Liver (tissue), 3 donors: ENCODE measurements around the gene OR1F1.

Source experiments
- EGR1 ChIP-seq, 2 donors: IDR thresholded peaks; 2 replicates each; pipeline ENCODE4 v1.6.1; 2016 to 2018; ENCODE audit warnings: antibody characterized with exemption in 2 of 2, low read depth in 2 of 2
- GABPA ChIP-seq, 2 donors: IDR thresholded peaks in 1 of 2; conservative IDR thresholded peaks in 1 of 2; 2 replicates each; pipeline ENCODE4 v1.6.1; 2016; ENCODE audit warnings: antibody characterized with exemption in 2 of 2, mild to moderate bottlenecking in 1 of 2, moderate library complexity in 1 of 2
- RAD21 ChIP-seq, 2 donors: IDR thresholded peaks; 2 replicates each; pipeline ENCODE4 v1.6.1; 2016; ENCODE audit warnings: antibody characterized with exemption in 2 of 2, mild to moderate bottlenecking in 2 of 2
- SP1 ChIP-seq: IDR thresholded peaks from 2 replicates; pipeline ENCODE4 v1.6.1; 2018; ENCODE audit warnings: antibody characterized with exemption, mild to moderate bottlenecking
- YY1 ChIP-seq: IDR thresholded peaks from 2 replicates; pipeline ENCODE4 v1.6.1; 2016; ENCODE audit warnings: antibody characterized with exemption, mild to moderate bottlenecking
- TF ChIP-seq, protein P1 (sequence below): fragments of 150-350 bp; IDR thresholded peaks from 2 replicates; pipeline ENCODE4 v1.5.1; 2017; ENCODE audit warnings: improper control_type of control experiment, low read depth, low read length; ENCODE audit not compliant: missing input control
- TF ChIP-seq, protein P2 (sequence below): IDR thresholded peaks from 2 replicates; pipeline ENCODE4 v1.6.1; 2016; ENCODE audit warnings: antibody characterized with exemption
- TF ChIP-seq, protein P3 (sequence below): IDR thresholded peaks from 2 replicates; pipeline ENCODE4 v1.6.1; 2016; ENCODE audit warnings: antibody characterized with exemption, mild to moderate bottlenecking
- donor health status: healthy.
- donor health status: healthy.

DNA sequence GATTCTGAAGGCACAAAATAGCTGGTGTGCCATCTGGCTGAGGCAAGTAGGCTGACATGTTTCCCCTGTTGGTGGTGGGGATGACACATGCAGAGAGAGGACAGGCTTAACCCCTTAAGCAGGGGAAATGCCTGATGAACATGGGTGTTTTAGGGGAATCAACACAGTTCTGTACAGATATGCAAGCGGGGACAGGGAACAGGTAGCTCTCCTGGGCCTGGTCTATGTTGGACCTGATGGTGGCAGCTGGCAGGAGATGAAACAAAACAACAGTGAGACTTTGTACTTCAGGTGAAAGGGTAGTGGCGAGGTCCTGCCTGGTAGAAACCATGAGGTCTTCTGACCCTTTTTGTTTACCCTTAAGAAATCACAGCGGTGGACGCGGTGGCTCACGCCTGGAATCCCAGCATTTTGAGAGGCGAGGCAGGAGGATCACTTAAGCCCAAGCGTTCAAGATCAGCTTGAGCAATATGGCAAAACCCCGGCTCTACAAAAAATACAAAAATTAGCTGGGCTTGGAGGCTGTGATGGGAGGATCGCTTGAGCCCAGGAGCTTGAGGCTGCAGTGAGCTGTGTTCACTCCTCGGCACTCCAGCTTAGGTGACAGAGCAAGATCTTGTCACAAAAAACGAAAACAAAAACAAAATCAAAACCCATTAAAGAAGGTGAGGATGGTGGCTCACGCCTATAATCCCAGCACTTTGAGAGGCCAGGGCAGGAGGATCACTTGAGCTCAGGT is 10.5 kb downstream of the OR1F1 start:
- TF ChIP-seq, protein P1, sequence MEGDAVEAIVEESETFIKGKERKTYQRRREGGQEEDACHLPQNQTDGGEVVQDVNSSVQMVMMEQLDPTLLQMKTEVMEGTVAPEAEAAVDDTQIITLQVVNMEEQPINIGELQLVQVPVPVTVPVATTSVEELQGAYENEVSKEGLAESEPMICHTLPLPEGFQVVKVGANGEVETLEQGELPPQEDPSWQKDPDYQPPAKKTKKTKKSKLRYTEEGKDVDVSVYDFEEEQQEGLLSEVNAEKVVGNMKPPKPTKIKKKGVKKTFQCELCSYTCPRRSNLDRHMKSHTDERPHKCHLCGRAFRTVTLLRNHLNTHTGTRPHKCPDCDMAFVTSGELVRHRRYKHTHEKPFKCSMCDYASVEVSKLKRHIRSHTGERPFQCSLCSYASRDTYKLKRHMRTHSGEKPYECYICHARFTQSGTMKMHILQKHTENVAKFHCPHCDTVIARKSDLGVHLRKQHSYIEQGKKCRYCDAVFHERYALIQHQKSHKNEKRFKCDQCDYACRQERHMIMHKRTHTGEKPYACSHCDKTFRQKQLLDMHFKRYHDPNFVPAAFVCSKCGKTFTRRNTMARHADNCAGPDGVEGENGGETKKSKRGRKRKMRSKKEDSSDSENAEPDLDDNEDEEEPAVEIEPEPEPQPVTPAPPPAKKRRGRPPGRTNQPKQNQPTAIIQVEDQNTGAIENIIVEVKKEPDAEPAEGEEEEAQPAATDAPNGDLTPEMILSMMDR: no peak
- TF ChIP-seq SP1 (no peak), YY1 (no peak), GABPA (IDR thresholded peaks at IDR 0.05 in 1 of 2, conservative IDR thresholded peaks at IDR 0.05 in 1 of 2) (no peak), RAD21 (IDR thresholded peaks at IDR 0.05) (no peak), EGR1 (IDR thresholded peaks at IDR 0.05; ENCODE audit: low read depth in 2 of 2) (no peak)
- TF ChIP-seq, protein P2, sequence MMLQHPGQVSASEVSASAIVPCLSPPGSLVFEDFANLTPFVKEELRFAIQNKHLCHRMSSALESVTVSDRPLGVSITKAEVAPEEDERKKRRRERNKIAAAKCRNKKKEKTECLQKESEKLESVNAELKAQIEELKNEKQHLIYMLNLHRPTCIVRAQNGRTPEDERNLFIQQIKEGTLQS: no peak
- TF ChIP-seq, protein P3, sequence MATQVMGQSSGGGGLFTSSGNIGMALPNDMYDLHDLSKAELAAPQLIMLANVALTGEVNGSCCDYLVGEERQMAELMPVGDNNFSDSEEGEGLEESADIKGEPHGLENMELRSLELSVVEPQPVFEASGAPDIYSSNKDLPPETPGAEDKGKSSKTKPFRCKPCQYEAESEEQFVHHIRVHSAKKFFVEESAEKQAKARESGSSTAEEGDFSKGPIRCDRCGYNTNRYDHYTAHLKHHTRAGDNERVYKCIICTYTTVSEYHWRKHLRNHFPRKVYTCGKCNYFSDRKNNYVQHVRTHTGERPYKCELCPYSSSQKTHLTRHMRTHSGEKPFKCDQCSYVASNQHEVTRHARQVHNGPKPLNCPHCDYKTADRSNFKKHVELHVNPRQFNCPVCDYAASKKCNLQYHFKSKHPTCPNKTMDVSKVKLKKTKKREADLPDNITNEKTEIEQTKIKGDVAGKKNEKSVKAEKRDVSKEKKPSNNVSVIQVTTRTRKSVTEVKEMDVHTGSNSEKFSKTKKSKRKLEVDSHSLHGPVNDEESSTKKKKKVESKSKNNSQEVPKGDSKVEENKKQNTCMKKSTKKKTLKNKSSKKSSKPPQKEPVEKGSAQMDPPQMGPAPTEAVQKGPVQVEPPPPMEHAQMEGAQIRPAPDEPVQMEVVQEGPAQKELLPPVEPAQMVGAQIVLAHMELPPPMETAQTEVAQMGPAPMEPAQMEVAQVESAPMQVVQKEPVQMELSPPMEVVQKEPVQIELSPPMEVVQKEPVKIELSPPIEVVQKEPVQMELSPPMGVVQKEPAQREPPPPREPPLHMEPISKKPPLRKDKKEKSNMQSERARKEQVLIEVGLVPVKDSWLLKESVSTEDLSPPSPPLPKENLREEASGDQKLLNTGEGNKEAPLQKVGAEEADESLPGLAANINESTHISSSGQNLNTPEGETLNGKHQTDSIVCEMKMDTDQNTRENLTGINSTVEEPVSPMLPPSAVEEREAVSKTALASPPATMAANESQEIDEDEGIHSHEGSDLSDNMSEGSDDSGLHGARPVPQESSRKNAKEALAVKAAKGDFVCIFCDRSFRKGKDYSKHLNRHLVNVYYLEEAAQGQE: no peak
